Liver (tissue), 9 donors: ENCODE data around the gene ASIC1. TPM values are rescaled to one million over a fixed set of nuclear protein-coding genes. Genes with fewer than 3 reads are reported as not detected.

Source experiments
- DNase-seq: peaks from one replicate; pipeline ENCODE4 v3.0.0-alpha.2; 2017; ENCODE audit warnings: low spot score
- H3K27ac ChIP-seq, 2 donors: one replicate each; pipeline ENCODE4 v1.7.0; 2013; ENCODE audit warnings: inconsistent platforms in 2 of 2, low read length in 2 of 2, control low read depth in 1 of 2, low read depth in 1 of 2, mild to moderate bottlenecking in 1 of 2
- H3K27me3 ChIP-seq, 4 donors: one replicate each; pipeline versions ENCODE4 v1.6.1 to v1.7.0; 2013; ENCODE audit warnings: low read length in 3 of 4, inconsistent platforms in 1 of 4, mild to moderate bottlenecking in 1 of 4, moderate library complexity in 1 of 4; ENCODE audit not compliant: control insufficient read depth in 4 of 4, insufficient read depth in 4 of 4
- H3K36me3 ChIP-seq, 4 donors: one replicate each; pipeline versions ENCODE4 v1.6.1 to v1.7.0; 2013; ENCODE audit warnings: low read length in 3 of 4, mild to moderate bottlenecking in 3 of 4, low read depth in 1 of 4, moderate library complexity in 1 of 4; ENCODE audit not compliant: control insufficient read depth in 4 of 4, insufficient read depth in 3 of 4
- H3K4me1 ChIP-seq, 4 donors: one replicate each; pipeline versions ENCODE4 v1.6.1 to v1.7.0; 2013; ENCODE audit warnings: low read length in 3 of 4, mild to moderate bottlenecking in 3 of 4, moderate library complexity in 1 of 4; ENCODE audit not compliant: control insufficient read depth in 4 of 4, insufficient read depth in 4 of 4
- H3K4me3 ChIP-seq, 3 donors: one replicate each; pipeline versions ENCODE4 v1.6.1 to v1.7.0; 2013; ENCODE audit warnings: low read length in 3 of 3, control low read depth in 1 of 3, low read depth in 1 of 3, mild to moderate bottlenecking in 1 of 3
- H3K9ac ChIP-seq, 2 donors: one replicate each; pipeline ENCODE4 v1.7.0; 2013; ENCODE audit warnings: low read length in 2 of 2, mild to moderate bottlenecking in 2 of 2, moderate library complexity in 2 of 2, control low read depth in 1 of 2, low read depth in 1 of 2
- H3K9me3 ChIP-seq, 4 donors: one replicate each; pipeline versions ENCODE4 v1.6.1 to v1.7.0; 2013; ENCODE audit warnings: low read length in 3 of 4; ENCODE audit not compliant: control insufficient read depth in 4 of 4
- ATF3 ChIP-seq: IDR thresholded peaks from 2 replicates; pipeline ENCODE4 v1.6.1; 2016; ENCODE audit warnings: antibody characterized with exemption
- CTCF ChIP-seq: fragments of 150-350 bp; IDR thresholded peaks from 2 replicates; pipeline ENCODE4 v1.5.1; 2017; ENCODE audit warnings: improper control_type of control experiment, low read depth, low read length; ENCODE audit not compliant: missing input control
- EGR1 ChIP-seq, 2 donors: IDR thresholded peaks; 2 replicates each; pipeline ENCODE4 v1.6.1; 2016 to 2018; ENCODE audit warnings: antibody characterized with exemption in 2 of 2, low read depth in 2 of 2
- FOXA1 ChIP-seq: IDR thresholded peaks from 2 replicates; pipeline ENCODE4 v1.6.1; 2016; ENCODE audit warnings: antibody characterized with exemption
- FOXA2 ChIP-seq: IDR thresholded peaks from 2 replicates; pipeline ENCODE4 v1.6.1; 2016; ENCODE audit warnings: antibody characterized with exemption
- GABPA ChIP-seq, 2 donors: IDR thresholded peaks in 1 of 2; conservative IDR thresholded peaks in 1 of 2; 2 replicates each; pipeline ENCODE4 v1.6.1; 2016; ENCODE audit warnings: antibody characterized with exemption in 2 of 2, mild to moderate bottlenecking in 1 of 2, moderate library complexity in 1 of 2
- HNF4A ChIP-seq, 2 donors: conservative IDR thresholded peaks; 2 replicates each; pipeline ENCODE4 v1.6.1; 2016; ENCODE audit warnings: antibody characterized with exemption in 2 of 2, mild to moderate bottlenecking in 2 of 2
- HNF4G ChIP-seq: IDR thresholded peaks from 2 replicates; pipeline ENCODE4 v1.6.1; 2016; ENCODE audit warnings: antibody characterized with exemption
- JUND ChIP-seq, 2 donors: IDR thresholded peaks; 2 replicates each; pipeline ENCODE4 v1.6.1; 2016; ENCODE audit warnings: antibody characterized with exemption in 2 of 2
- MAX ChIP-seq: IDR thresholded peaks from 2 replicates; pipeline ENCODE4 v1.6.1; 2016; ENCODE audit warnings: antibody characterized with exemption
- REST ChIP-seq: IDR thresholded peaks from 2 replicates; pipeline ENCODE4 v1.6.1; 2016; ENCODE audit warnings: antibody characterized with exemption, mild to moderate bottlenecking
- RXRA ChIP-seq, 2 donors: IDR thresholded peaks; 2 replicates each; pipeline ENCODE4 v1.6.1; 2017 to 2018; ENCODE audit warnings: antibody characterized with exemption in 2 of 2, mild to moderate bottlenecking in 1 of 2
- SP1 ChIP-seq: IDR thresholded peaks from 2 replicates; pipeline ENCODE4 v1.6.1; 2018; ENCODE audit warnings: antibody characterized with exemption, mild to moderate bottlenecking
- TAF1 ChIP-seq: conservative IDR thresholded peaks from 2 replicates; pipeline ENCODE4 v1.6.1; 2016; ENCODE audit warnings: antibody characterized with exemption, mild to moderate bottlenecking
- YY1 ChIP-seq: IDR thresholded peaks from 2 replicates; pipeline ENCODE4 v1.6.1; 2016; ENCODE audit warnings: antibody characterized with exemption, mild to moderate bottlenecking
- ZBTB33 ChIP-seq: IDR thresholded peaks from 2 replicates; pipeline ENCODE4 v1.6.1; 2016; ENCODE audit warnings: antibody characterized with exemption
- WGBS: extraction: QIAGEN DNeasy Blood & Tissue Kit; methylation state at CpG from one replicate; pipeline ENCODE4 v1.1.7; 2013; 5-methylcytosine and 5-hydroxymethylcytosine counted together
- polyA plus RNA-seq, 2 donors: library from polyadenylated mRNA; stranded (reverse) in 1 of 2; unstranded in 1 of 2; fragments of 200-250 nt in 1 of 2; fragments of >200 nt in 1 of 2; fragmentation: Nextera tagmentation in 1 of 2; extraction: Ambion mirVana in 1 of 2; gene quantifications; one replicate each; pipeline versions ENCODE4 v1.2.1 to v1.2.3, GENCODE V29; 2013 to 2015
- total RNA-seq, 2 donors: library from RNA; depleted of rRNA; stranded (reverse); fragments of >200 nt; gene quantifications; one replicate each; pipeline ENCODE4 v1.2.3, GENCODE V29; 2014
- donor health status: healthy.
- donor health status: healthy.
- donor health status: healthy.
- donor health status: healthy.
- donor health status: healthy.

Gene ASIC1
- total and polyA plus RNA-seq, 4 donors, result 0.05 to 0.08 (median 0.06) TPM; not detected in 1

GRCh38 chr12:50043854-50044253, 13.5 kb upstream of the ASIC1 start:
- no peaks in the 10 kb centered on the region for H3K4me1 ChIP-seq
- H3K9ac ChIP-seq, result no peak overlapping the region
- H3K27ac ChIP-seq, result no peak overlapping the region
- H3K9me3 ChIP-seq, result no peaks in the 10 kb centered on the region
- WGBS, result 82% methylated on average over 6 of the region's 6 CpGs
- no peaks in the 10 kb centered on the region for H3K27me3 ChIP-seq
- DNase-seq, result no peak
- H3K36me3 ChIP-seq, result no peaks in the 10 kb centered on the region
- TF ChIP-seq MAX, result no peak
- no peak for TF ChIP-seq REST
- no peak for TF ChIP-seq HNF4G
- TF ChIP-seq SP1, result no peak
- no peak for TF ChIP-seq RXRA (IDR thresholded peaks at IDR 0.05)
- TF ChIP-seq TAF1, result no peak
- no peak for TF ChIP-seq HNF4A (conservative IDR thresholded peaks at IDR 0.05)
- no peak for TF ChIP-seq ZBTB33
- TF ChIP-seq ATF3, result no peak
- TF ChIP-seq GABPA (IDR thresholded peaks at IDR 0.05 in 1 of 2, conservative IDR thresholded peaks at IDR 0.05 in 1 of 2), result no peak
- no peak for TF ChIP-seq EGR1 (IDR thresholded peaks at IDR 0.05; ENCODE audit: low read depth in 2 of 2)
- no peak for TF ChIP-seq FOXA1
- TF ChIP-seq CTCF, result no peak
- no peak for TF ChIP-seq YY1
- H3K4me3 ChIP-seq, result no peak overlapping the region

GRCh38 chr12:50047693-50048250, 9.6 kb upstream of the ASIC1 start:
- no peaks in the 10 kb centered on the region for H3K27me3 ChIP-seq
- no peaks in the 10 kb centered on the region for H3K36me3 ChIP-seq
- H3K9me3 ChIP-seq, result no peaks in the 10 kb centered on the region
- WGBS, result 89% methylated on average over 7 of the region's 7 CpGs
- TF ChIP-seq JUND (IDR thresholded peaks at IDR 0.05) (no peak), FOXA2 (no peak), SP1 (no peak), REST (no peak), ZBTB33 (no peak)
- H3K9ac ChIP-seq, result no peak overlapping the region
- no peak for DNase-seq
- peaks cover 0 to 4% (median 2%) of the 10 kb centered on the region in 4 donors for H3K4me1 ChIP-seq
- H3K4me3 ChIP-seq, result no peak overlapping the region
- no peak overlapping the region for H3K27ac ChIP-seq
